AG08396 (cell line): ENCODE results near the gene ANGEL1.

Experiments
- DNase-seq: peaks from one replicate; pipeline ENCODE4 v3.0.0; 2012; ENCODE audit warnings: low spot score, mixed read lengths

The ANGEL1 gene, protein sequence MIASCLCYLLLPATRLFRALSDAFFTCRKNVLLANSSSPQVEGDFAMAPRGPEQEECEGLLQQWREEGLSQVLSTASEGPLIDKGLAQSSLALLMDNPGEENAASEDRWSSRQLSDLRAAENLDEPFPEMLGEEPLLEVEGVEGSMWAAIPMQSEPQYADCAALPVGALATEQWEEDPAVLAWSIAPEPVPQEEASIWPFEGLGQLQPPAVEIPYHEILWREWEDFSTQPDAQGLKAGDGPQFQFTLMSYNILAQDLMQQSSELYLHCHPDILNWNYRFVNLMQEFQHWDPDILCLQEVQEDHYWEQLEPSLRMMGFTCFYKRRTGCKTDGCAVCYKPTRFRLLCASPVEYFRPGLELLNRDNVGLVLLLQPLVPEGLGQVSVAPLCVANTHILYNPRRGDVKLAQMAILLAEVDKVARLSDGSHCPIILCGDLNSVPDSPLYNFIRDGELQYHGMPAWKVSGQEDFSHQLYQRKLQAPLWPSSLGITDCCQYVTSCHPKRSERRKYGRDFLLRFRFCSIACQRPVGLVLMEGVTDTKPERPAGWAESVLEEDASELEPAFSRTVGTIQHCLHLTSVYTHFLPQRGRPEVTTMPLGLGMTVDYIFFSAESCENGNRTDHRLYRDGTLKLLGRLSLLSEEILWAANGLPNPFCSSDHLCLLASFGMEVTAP

DNA sequence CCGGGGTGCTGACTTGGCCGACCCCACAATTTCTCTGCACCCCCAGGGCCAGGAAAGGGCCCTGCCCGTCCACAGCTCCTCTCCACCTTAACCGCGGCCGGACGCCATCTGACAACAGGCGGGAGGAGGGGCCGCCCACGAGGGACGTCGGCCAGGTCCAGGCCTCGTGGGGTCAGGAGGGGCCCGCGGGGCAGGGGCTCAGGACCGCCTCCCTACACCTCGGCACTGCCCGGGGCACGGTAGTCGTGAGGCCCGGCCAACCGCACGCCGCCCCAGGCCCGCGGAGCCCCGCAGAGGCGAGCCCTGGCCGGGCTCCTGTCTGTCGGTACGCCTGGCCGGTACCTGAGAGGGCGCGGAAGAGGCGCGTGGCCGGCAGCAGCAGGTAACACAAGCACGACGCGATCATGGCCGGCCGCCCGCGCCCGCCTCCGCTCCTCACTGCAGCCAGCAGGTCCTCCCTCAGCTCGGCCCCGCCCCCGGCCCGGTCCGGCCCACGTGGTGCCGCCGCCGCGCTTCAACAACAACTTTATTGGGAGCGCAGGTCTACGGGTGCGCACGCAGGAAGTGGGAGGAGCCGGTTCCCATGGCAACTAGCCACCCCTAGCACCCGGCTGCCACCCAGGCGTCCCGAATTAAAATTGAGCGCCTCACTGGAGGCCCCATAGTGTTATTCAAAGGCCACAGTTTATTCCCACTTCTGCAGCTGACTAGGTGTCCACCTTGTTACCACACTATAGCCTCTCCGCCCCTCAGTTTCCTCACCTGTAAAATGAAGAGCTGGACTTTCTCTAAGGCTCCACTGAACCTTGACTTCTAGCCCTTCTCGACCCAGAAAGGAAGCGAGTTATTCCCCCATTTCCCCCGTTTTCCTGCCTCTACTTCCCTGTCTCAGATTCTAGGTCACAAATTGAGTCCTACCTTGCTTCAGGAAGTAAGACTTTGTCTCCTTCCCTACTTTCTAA, at the start of gene ANGEL1:
Gene ANGEL1 (minus strand): TSS at position 461 of the 962 bp plus-strand sequence. CDS start 55 bp downstream, at position 406.
- peak; percentile 93 for DNase-seq

DNA sequence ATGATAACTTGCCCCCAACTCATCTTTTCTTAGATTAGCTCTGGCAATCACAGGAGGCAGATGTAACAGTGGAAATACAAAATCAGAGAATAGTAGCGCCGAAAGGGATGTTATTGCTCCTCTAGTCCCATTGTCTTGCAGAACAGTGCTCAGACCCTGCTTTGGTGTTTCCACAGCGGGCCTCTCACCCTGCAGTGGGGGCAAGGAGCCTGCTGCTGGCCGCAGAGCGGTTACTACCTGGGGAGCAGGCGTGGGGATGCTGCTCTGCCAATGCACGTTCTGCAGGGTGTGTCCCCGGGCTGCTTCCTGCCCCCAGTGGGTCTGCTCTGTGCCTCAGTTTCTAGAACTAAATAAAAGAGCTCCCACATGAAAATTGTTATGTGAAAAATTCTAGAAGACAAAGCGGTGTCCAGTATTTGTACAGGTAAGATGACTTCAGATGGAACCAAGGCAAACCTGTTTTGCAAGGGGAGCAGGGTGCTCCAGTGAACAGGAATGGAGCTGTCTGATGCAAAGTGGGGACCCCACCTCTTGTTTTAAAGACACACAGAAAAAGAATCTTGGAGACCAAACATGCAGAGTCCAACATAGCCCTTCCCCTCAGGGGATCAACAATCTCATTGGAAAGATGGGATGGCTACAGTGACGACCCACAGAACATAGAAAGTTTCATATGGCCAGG, 49.0 kb upstream of the ANGEL1 start:
- DNase-seq = no peak

DNA sequence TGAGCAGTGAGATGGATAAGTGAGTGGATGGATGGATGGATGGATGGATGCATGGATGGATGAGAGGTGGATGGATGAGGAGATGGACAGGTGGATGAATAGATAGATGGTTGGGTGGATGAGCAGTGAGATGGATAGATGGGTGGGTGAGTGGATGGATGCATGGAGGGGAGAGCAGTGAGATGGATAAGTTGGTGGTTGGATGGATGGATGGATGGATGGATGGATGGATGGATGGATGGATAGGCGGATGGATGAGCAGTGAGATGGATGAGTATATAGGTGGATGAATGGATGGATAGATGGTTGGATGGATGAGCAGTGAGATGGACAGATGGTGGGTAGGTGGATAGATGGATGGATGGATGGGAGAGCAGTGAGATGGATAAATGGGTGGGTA, 44.1 kb upstream of the ANGEL1 start:
- no peak for DNase-seq

DNA sequence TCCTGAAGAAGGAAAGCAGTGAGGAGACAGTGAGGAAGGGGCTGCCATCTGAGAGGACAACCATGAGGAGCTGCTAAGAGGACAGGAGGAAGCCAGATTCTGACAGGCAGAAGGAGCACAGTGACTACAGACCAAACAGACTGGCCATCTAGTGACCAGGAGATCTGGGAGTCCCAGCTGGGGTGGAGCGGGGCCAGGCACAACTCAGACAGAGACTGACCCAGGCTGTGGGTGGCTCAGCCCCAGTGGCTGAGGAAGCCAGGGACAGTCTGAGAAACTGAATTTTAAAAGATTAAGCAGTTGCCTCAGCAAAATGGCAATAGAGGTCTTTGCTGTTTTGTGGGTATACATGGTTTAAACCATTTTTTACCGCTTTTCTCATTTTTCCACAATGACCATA, 42.4 kb upstream of the ANGEL1 start:
- no peak for DNase-seq

DNA sequence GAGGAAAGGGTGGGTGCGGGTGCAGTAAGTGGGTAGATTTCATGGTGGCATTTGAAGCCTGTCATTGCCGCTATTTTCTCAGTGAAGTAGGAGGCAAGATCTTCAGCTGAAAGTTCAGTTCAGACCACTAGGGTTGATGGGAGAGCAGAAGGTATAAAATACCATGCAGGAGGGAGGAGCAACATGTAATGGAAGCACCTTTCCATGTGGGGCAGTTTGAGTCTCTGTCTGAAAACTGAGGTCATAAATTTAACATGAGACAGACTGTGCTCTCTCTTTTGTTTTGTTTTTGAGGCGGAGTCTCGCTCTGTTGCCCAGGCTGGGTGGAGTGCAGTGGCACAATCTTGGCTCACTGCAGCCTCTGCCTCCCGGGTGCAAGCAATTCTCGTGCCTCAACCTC, 36.2 kb upstream of the ANGEL1 start:
- DNase-seq = no peak

DNA sequence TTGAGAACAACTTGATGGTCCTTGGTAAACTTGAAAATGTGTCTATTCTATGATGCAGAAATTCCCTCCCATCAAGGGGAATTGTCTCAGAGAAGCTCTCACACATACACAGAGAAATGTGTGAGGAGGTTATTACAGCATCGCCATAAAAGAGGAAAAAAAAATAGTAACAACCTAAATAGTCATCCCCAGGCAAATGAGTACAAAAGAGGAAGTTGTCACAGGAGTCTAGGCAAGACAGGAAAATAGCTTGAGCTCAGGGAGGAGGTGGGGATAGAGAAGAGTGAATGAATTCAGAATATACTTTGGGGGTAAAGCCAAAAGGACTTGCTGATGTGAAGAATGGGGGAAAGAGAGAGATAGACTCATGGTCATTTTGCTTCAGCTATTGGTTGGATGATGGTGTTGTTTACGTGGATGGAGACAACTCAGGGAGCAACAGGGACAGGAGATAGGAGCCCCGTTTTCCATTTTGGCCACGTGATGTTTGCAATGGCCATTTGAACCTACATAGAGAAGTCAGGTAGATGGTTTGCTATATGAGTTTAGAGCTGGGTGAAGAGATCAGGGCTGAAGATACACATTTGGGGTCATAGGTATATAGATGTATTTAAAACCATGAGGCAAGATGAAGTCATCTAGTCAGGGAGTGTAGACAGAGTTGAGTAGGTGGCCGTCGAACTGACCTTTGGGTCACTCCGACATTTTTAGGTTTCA, 33.8 kb upstream of the ANGEL1 start:
- DNase-seq = no peak

DNA sequence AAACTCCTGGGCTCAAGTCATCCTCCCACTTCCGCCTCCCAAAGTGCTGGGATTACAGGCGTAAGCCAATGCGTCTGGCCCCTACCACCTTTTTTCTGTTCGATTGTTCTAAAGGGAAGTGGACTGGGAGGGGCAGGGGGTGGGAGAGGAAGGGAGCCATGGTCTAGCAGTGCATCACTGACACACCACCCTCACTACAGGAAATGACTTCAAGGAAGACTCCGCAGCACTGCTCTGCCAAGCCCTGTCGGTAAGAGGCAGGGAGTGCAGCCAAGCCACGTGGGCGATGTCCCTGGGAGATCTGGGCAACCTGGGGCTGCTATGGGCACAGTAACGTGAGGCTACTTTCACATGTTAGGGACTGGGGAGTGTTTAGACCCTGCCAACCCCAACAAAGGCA, 31.5 kb upstream of the ANGEL1 start:
- DNase-seq = no peak

DNA sequence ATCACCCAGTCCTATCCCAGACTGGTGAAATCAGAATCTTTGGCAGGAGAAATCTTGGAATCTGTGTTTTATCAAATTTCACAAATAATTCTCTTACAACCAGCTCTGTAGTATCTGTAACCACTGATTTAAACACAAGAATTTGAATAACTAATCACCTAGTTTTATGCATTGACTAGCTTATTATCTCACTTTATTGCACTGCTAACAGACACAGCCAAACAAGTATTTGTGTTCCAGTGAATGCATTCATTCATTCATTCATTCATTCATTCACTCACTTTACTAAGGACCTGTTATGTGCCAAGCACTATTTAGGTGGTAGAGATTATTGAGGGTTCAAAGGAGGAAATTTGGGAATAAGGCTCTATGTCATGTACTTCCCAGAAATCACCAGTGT, 29.7 kb upstream of the ANGEL1 start:
- DNase-seq = no peak

DNA sequence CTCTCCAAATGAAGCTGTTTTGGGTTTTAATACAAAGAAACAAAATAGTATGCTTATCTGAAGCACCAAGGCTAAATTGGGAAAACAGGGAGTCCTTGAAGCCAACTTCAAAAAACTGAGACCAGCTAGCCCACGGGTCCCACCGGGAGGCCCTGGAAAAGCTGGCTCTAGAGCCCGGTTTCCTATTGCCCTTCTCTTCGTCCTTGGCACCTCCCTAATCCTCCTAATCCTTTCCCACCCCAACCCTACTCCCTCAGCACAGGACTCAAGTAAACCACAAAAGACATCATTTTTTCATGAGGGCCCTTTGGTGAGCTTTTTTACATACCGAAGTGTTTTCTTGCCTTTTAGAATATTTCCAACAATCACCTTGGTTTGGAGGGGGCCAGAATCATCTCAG, 24.8 kb upstream of the ANGEL1 start:
- DNase-seq = no peak

DNA sequence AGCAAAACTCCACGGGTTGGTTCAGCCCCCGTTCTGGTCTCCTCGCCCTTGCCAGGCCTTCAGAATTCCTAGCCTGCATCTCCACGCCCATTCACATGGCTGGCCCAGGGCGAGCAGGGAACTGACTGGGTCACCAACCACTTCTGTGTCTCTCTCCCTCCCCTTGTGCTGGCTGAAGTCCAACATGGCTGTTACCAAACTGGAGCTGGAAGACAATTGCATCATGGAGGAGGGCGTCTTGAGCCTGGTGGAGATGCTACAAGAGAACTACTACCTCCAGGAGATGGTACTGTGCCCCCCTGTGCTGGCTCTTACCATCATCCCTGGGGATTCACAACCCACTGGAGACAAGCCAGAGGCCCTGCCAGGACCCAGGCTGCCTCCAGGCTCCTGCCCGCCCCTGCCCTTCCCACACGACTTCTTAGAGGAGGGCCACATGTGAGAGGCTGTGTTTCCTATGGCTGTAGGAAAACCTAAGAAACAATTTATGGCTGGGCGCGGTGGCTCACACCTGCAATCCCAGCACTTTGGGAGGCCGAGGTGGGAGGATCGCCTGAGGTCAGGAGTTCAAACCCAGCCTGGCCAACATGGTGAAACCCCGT, 23.4 kb upstream of the ANGEL1 start:
- DNase-seq = no peak

DNA sequence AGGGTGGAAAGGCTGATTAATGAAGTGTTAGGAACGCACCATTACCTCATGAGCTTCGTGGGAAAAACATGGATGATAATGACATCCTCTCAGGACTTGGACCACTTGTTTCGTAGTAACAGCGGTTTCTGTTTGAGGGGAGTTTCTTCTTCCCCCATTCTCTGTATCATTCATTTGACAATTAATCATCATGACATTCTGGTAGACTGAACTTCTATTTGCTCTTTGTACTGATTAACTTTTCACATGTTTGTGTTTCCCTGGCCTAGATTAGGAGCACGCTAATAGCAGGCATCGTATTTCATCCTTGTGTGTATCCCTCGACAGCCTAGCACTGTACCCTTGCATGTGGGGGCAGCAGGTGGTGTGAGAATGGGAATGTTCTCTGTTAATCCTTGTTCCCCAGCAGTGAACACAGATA, 21.6 kb upstream of the ANGEL1 start:
- no peak for DNase-seq

DNA sequence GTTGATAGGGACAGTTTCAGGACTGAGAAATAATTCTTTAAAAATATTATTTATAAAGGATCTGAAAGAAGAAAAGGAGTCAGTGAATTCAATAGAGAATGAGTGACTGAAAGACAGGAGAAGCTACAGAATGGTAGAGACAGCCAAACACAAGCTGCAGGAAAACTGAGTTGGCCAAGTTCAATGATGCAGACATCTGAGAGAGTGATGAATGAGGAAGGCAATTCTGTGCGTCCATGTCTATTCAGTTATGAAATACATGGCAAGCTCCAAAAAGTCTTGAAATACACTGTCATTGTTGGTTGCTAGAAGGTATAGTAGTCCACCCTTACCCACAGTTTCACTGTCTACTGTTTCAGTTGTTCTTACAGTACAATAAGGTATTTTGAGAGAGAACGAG, 20.3 kb upstream of the ANGEL1 start:
- no peak for DNase-seq

DNA sequence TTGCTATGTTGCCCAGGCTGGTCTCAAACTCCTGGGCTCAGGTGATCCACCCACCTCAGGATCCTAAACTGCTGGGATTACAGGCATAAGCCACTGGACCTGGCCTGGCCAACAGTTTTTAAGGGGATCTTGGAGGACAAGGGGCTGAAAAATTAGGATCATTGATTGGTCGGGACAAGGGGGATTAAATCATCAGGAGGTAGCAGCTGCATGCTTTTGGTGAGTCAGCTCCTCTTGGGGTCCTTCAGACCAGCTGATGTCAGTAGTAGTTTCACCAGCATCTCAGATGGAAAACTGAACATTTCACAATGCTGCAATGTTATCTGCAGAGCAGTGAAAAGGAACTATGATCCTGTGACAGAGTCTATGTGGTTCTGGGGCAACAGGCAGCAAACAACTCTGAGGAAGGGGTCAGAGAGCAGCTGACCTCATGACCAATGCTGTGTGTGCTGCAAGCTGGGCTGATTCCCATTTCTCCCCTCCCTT, 19.9 kb upstream of the ANGEL1 start:
- no peak for DNase-seq

DNA sequence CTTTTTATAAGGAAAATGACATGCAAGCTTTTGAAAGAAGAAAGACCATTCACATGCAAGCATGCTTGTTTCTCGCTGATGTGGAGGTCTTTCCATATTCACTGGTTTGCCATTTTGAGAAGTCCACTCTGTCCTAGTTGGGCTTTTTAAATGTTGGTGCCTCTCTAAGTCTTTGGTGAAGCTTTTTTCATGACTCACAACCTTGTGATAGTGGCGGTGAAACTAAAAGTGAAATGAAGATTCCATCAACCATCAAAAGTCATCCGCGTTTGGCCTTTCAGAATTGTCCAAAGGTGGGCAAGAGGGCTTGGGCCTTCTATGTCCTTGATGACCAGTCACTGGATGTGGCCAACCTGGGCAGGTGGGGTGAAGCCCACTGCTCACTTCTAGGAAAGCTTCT, 17.9 kb upstream of the ANGEL1 start:
- no peak for DNase-seq

DNA sequence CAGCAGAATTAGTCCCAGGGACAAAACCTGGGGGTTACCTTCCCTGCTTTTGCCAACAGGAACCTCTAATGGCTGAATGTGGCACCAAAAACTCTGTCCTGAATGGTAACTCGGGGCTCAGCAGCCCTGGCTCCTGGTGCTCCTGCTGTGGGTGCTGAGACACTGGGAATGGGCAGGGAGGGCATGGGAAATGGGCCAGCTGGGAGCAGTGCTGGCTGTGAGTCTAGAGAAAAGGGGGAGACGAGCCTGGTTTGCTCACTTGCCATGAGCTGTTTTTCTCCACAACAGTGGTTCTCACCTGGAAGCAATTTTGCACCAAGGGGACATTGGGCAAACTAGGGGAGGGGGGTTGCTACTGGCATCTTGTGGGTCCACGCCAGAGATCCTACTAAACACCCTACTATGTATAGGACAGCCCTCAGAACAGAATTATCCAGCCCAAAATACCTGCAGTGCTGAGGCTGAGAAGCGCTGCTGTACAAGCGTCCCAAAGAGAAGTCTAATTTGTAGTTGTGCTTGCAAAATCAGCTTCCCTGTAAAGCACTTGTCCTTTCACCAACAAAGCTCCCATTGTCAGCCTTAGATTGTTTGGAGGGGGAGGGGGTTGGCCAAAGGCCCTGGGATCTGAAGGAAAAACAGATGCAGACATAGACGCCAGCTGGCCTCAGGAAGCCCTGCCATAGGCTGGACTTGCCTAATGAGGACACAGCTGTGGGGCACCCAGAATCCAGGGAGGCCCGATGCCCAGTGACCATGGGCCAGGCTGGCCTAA, 17.2 kb upstream of the ANGEL1 start:
- no peak for DNase-seq

DNA sequence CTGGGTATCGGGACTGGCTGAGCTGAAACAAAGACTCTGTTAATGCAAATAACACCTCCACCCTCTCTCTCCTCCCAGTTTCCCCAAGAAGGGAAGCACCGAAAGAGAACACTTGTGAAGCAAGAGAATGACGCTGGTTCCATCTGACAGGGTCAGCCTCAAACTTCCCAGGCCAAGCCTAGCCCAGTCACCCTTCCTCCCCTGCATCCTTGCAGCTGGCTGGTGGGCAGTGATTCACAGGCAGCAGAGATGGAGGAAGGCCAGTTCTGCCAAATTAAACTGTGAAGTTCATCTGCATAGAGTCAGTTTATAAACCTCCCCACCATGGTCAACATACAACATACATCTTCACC, 16.3 kb upstream of the ANGEL1 start:
- no peak for DNase-seq

DNA sequence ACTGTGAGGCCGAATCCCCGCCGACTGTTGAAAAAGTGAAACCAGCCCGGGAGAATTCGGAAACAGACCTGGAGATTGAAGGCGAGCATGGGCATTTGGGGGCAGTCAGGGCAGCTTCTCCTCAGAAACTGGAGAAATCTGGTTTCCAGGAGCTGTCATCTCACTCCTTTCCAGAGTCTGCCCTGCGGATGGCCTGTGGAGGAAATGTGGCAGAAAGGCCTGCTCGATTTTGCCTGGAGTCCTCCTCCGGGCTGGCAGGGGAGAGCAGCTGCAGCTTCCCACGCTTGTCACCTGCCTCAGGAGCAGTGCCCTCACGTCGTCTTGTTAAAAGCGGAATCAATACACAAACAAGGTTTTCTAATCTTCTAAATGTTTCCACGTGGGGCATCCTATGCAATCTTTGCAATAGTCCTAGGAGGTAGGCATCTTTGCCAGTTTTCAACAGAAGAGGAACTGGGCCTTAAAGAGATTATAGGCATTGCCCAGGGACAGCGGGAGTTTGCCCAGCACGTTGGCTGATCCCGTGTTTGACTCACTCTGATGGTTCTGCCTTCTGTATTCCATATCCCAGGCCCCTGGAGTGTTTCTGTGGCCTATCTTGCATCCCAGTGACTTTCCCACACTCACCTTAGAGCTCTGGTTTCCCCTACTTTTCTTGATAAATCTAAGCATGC, 15.8 kb upstream of the ANGEL1 start:
- no peak for DNase-seq

DNA sequence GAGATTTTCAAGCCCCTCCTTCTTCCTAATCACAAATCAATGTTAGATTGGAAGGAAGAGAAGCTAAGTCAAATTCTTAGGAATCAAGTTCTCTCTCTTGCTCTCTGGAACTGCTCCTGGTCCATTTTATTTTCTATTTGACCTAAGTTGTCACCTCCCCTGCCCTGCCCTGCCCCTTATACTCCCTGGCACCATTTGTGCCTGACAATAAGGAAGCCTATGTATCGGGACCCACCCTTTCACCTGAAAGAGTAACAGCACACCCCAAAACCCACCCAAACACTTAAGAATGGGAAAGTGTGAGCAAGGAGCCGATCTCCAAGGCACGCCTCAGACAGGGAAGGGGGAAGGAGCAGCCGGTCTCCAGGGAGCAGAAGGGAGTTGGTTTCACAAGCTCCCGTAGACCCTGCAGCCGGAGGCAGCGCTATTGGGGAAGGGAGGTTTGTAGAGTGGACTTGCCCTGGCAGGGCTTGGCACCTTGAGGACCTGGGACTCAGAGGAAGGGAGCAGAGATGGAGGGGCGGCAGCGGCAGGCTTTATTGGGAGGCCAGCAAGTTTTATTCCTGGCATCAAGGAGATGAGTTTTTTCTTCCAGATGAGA, 15.1 kb upstream of the ANGEL1 start:
- peak; percentile 31 for DNase-seq

DNA sequence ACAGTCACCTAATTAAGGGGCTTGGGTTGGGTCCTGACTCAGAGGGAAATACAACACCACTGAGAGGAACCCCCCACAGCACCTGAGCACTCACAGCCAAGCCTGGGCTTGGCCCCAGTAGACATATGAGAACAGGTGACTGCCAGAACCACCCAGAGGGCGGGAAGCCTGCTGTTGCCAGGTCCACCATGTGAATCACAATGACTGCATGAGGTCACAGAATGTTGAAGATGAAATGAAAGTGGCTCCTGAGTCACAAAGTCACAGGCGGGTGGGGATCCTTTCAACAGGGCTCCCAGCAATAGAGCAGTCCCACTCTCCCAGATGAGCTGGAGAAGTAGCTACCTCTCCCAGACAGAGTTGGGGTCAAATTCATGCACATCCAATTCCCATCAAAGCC, 13.4 kb upstream of the ANGEL1 start, which contains the start of gene LRRC74A:
Gene LRRC74A (plus strand): TSS at position 287 of the 400 bp plus-strand sequence. CDS start 290 bp downstream, outside the sequence.
- DNase-seq = no peak
